ENCODE data around the gene INO80B. TPM values are rescaled to one million over a fixed set of nuclear protein-coding genes. Genes with fewer than 3 reads are reported as not detected.
"Not testable (repeated sequence)": the region's sequence is repeated elsewhere in the genome, so short reads cannot be mapped to it uniquely, and the experiment has no call there.

INO80B gene
- total RNA-seq, 1 donor from 2014 or later = 24.3 TPM

GRCh38 chr2:74481961-74482800 is 27.3 kb downstream of the INO80B start:
- peaks cover 11% of the 10 kb centered on the region for H3K36me3 Mint-ChIP-seq (ENCODE audit: low read depth)
- TF ChIP-seq, protein P1, sequence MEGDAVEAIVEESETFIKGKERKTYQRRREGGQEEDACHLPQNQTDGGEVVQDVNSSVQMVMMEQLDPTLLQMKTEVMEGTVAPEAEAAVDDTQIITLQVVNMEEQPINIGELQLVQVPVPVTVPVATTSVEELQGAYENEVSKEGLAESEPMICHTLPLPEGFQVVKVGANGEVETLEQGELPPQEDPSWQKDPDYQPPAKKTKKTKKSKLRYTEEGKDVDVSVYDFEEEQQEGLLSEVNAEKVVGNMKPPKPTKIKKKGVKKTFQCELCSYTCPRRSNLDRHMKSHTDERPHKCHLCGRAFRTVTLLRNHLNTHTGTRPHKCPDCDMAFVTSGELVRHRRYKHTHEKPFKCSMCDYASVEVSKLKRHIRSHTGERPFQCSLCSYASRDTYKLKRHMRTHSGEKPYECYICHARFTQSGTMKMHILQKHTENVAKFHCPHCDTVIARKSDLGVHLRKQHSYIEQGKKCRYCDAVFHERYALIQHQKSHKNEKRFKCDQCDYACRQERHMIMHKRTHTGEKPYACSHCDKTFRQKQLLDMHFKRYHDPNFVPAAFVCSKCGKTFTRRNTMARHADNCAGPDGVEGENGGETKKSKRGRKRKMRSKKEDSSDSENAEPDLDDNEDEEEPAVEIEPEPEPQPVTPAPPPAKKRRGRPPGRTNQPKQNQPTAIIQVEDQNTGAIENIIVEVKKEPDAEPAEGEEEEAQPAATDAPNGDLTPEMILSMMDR (IDR thresholded peaks at IDR 0.05) = no peak
- DNase-seq (ENCODE audit: low spot score) = no peak
- peaks cover 28% of the 10 kb centered on the region for H3K4me1 Mint-ChIP-seq (ENCODE audit: low read depth)
- H3K9me3 Mint-ChIP-seq (ENCODE audit: low read depth) = no peaks in the 10 kb centered on the region
- no peaks in the 10 kb centered on the region for H3K27me3 Mint-ChIP-seq (ENCODE audit: low read depth)
- peak overlapping the region; percentile 95 for H3K4me3 Mint-ChIP-seq (ENCODE audit: unreplicated experiment)
- H3K27ac Mint-ChIP-seq (ENCODE audit: unreplicated experiment) = peak overlapping the region; percentile 85

DNA sequence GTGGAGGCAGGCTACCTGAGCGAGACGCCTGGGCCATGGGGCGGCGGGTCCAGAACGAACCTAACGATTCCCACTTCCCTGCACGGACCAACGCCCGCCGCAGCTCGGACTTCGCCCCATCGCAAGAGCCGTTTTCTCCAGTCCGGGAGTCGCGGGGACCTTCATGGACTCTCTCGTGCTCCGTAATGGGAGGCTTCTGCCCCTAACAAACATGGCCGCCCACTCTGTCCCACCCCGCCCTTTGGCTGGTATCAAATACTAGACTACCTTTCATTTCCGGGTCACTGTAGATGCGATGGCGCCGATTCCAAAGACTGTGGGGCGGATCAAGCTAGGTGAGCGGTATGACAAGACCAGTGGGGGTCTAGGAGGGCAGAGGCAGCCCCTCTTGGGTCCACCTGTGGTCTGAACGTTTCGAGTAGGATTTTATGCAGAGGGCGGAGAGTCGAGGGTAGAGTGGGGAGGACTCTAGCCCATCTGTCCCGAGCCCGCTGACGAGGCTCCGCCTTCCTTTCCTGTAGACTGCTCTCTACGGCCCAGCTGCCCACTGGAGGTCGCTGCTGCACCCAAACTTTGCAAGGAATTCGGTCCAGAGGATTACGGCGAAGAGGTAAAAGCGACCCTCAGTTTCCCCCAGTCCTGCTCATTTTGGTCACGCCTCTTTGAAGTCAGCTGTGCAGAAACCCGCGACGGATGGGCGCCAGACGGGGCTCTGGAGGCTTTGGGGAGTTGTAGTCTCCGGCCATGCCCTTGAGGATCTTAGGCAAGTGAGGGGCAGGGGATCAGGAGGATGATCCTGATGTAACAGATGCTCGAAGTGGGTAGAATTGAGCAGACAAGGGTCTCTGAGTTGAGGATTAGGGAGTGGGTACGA is 28.2 kb downstream of the INO80B start, which contains the start of the genes CCDC142 and TTC31:
CCDC142 (minus strand) TSS at position 198 of the 874 bp plus-strand sequence; CDS start at position 37, 161 bp downstream.
TTC31 (plus strand) TSS at position 281 of the 874 bp plus-strand sequence; CDS start at position 296, 15 bp downstream.
- H3K4me1 Mint-ChIP-seq (ENCODE audit: low read depth) = peaks cover 28% of the 10 kb centered on the region
- TF ChIP-seq, protein P1 (IDR thresholded peaks at IDR 0.05) = peak; percentile 98
- H3K9me3 Mint-ChIP-seq (ENCODE audit: low read depth) = no peaks in the 10 kb centered on the region
- peak within 1 kb of the TSS; percentile 95 for H3K4me3 Mint-ChIP-seq (ENCODE audit: unreplicated experiment)
- H3K36me3 Mint-ChIP-seq (ENCODE audit: low read depth) = peaks cover 8% of the 10 kb centered on the region
- H3K27me3 Mint-ChIP-seq (ENCODE audit: low read depth) = no peaks in the 10 kb centered on the region
- H3K27ac Mint-ChIP-seq (ENCODE audit: unreplicated experiment) = peak within 1 kb of the TSS; percentile 98
- no peak for DNase-seq (ENCODE audit: low spot score)

DNA sequence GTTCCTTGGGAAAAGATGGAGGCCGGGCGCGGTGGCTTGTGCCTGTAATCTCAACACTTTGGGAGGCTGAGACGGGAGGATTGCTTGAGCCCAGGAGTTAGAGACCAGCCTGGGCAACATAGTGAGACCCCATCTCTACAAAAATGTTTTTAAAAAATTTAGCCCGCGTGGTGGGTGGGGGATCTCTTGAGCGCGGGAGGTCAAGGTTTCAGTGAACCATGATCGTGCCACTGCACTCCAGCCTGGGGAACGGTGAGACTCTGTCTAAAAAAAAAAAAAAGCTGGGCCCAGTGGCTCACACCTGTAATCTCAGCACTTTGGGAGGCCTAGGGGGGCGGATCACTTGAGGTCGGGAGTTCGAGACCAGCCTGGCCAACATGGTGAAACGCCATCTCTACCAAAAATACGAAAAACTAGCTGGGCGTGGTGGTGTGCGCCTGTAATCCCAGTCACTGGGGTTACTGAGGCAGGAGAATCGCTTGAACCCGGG is 28.8 kb downstream of the INO80B start:
- DNase-seq (ENCODE audit: low spot score); H3K9me3 Mint-ChIP-seq (ENCODE audit: low read depth); H3K27me3 Mint-ChIP-seq (ENCODE audit: low read depth); H3K36me3 Mint-ChIP-seq (ENCODE audit: low read depth): not testable (repeated sequence)
- peaks cover 28% of the 10 kb centered on the region for H3K4me1 Mint-ChIP-seq (ENCODE audit: low read depth)
- H3K4me3 Mint-ChIP-seq (ENCODE audit: unreplicated experiment) = peak overlapping the region; percentile 95
- peak overlapping the region; percentile 98 for H3K27ac Mint-ChIP-seq (ENCODE audit: unreplicated experiment)

DNA sequence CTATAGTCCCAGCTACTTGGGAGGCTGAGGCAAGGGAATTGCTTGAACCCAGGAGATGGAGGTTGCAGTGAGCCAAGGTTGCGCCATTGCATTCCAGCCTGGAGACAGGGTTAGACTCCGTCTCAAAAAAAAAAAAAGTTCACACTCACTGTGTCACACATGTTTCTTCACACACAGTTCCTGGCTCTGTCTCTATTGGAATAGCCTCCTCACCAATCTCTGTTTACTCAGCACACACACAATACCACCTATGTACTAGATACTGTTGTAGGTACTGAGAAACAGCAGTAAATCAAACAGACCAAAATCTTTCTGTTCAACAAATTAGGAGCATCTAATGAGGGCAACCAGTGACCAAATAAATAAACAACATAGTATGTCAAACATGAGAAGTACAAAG is 31.3 kb downstream of the INO80B start:
- Mint-ChIP-seq H3K27ac (ENCODE audit: unreplicated experiment) (no peak overlapping the region), H3K4me1 (ENCODE audit: low read depth) (peaks cover 17% of the 10 kb centered on the region), H3K4me3 (ENCODE audit: unreplicated experiment) (no peak overlapping the region), H3K9me3 (ENCODE audit: low read depth) (no peaks in the 10 kb centered on the region), H3K36me3 (ENCODE audit: low read depth) (peaks cover 16% of the 10 kb centered on the region), H3K27me3 (ENCODE audit: low read depth) (no peaks in the 10 kb centered on the region)
- no peak for DNase-seq (ENCODE audit: low spot score)
- TF ChIP-seq, protein P1 (IDR thresholded peaks at IDR 0.05) = no peak

DNA sequence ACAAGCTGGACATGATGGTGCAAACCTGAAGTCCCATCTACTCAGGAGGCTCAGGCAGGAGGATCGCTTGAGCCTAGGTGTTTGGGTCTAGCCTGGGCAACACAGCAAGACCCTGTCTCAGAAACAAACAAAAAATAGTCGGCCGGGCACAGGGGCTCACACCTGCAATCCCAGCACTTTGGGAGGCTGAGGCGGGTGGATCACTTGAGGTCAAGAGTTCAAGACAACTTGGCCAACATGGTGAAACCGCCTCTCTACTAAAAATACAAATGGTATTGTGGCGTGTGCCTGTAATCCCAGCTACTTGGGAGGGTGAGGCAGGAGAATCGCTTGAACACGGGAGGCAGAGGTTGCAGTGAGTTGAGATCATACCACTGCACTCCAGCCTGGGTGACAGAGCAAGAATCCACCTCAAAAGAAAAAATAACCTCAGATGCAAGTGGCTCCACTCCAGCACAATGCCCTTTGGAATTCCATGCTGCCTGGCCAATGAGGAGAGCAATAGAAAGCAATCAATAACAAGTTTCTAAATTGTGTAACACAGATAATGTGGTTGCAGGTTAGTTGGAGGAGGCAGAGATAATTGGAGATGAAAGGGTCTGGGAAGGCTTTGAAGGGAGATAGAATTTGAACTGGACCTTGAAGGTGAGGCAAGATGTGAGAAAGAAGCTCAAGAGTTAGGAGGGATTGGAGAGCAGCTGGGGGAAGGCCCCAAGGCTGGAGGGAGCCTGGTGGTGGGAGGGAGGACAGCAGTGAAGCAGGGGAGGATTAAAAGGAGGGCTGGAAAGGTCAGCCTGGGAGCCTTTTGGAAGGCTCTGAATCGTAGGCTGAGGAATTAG is 34.0 kb downstream of the INO80B start:
- Mint-ChIP-seq H3K4me1 (ENCODE audit: low read depth) (peaks cover 4% of the 10 kb centered on the region), H3K27me3 (ENCODE audit: low read depth) (no peaks in the 10 kb centered on the region), H3K27ac (ENCODE audit: unreplicated experiment) (no peak overlapping the region), H3K36me3 (ENCODE audit: low read depth) (peaks cover 34% of the 10 kb centered on the region), H3K9me3 (ENCODE audit: low read depth) (no peaks in the 10 kb centered on the region), H3K4me3 (ENCODE audit: unreplicated experiment) (no peak overlapping the region)
- TF ChIP-seq, protein P1 (IDR thresholded peaks at IDR 0.05) = no peak
- no peak for DNase-seq (ENCODE audit: low spot score)

All from chondrocyte (in vitro differentiated cells).